Caco-2 (cell line): ENCODE measurements around the gene KCND1. TPM values are rescaled to one million over a fixed set of nuclear protein-coding genes. Genes with fewer than 3 reads are reported as not detected.

Source experiments
- BruUV-seq: library from RNA; stranded (reverse); fragments of 400-500 nt; replicated peaks from 2 replicates; lab custom pipeline; 2021; lab: Mats Ljungman, UMichigan
- CTCF ChIA-PET: fragments of 300-600 bp; sonication (Branson Sonifier 250); formaldehyde crosslinking; loops from one replicate; lab custom pipeline; 2022; ENCODE audit warnings: antibody characterized with exemption; lab: Charles Lee
- POLR2A ChIA-PET: fragments of 300-600 bp; sonication (Branson Sonifier 250); formaldehyde crosslinking; loops from one replicate; lab custom pipeline; 2022; ENCODE audit warnings: antibody characterized with exemption; lab: Charles Lee
- DNase-seq, 2 experiments: peaks; one replicate each; pipeline versions ENCODE4 v3.0.0 to v3.0.0-alpha.2; 2020 to 2022
- H3K27me3 ChIP-seq: replicated peaks from 2 replicates; pipeline ENCODE4 v1.6.0; 2011; ENCODE audit warnings: low read length; ENCODE audit not compliant: control insufficient read depth, insufficient read depth
- H3K36me3 ChIP-seq: 2 replicates; pipeline ENCODE4 v1.5.1; 2011; ENCODE audit warnings: low read length; ENCODE audit not compliant: control insufficient read depth, insufficient read depth
- H3K4me1 ChIP-seq: fragments of 250-450 bp; sonication (Bioruptor Pico); 2 replicates; pipeline ENCODE4 v1.5.1; 2020; ENCODE audit warnings: mild to moderate bottlenecking
- H3K4me3 ChIP-seq: 2 replicates; pipeline ENCODE4 v1.5.1; 2011; ENCODE audit warnings: low read depth, mild to moderate bottlenecking, control low read depth, low read length
- H3K9me3 ChIP-seq: fragments of 250-450 bp; sonication (Bioruptor Pico); 2 replicates; pipeline ENCODE4 v1.5.1; 2020; ENCODE audit warnings: mild to moderate bottlenecking, moderate library complexity
- H3K27ac Mint-ChIP-seq: one replicate; pipeline ENCODE4 v1.8.0; 2022; ENCODE audit warnings: mixed read lengths; ENCODE audit not compliant: unreplicated experiment
- H3K27me3 Mint-ChIP-seq: one replicate; pipeline ENCODE4 v1.8.0; 2022; ENCODE audit warnings: mixed read lengths; ENCODE audit not compliant: insufficient read depth, unreplicated experiment
- H3K36me3 Mint-ChIP-seq: one replicate; pipeline ENCODE4 v1.8.0; 2022; ENCODE audit warnings: mild to moderate bottlenecking, mixed read lengths; ENCODE audit not compliant: insufficient read depth, unreplicated experiment
- H3K4me1 Mint-ChIP-seq: one replicate; pipeline ENCODE4 v1.8.0; 2022; ENCODE audit warnings: low read depth, mixed read lengths; ENCODE audit not compliant: unreplicated experiment
- H3K4me3 Mint-ChIP-seq: one replicate; pipeline ENCODE4 v1.8.0; 2022; ENCODE audit warnings: mild to moderate bottlenecking, moderate library complexity, mixed read lengths; ENCODE audit not compliant: unreplicated experiment
- H3K9me3 Mint-ChIP-seq: one replicate; pipeline ENCODE4 v1.8.0; 2022; ENCODE audit warnings: mixed read lengths; ENCODE audit not compliant: unreplicated experiment
- intact Hi-C: fragments of 100-400 bp; cut with micrococcal nuclease; formaldehyde crosslinking; loops from one replicate; pipeline ENCODE4 v1.10.0; 2022; ENCODE audit not compliant: unreplicated experiment
- total RNA-seq: library from RNA; stranded (reverse); gene quantifications from 2 replicates; pipeline ENCODE4 v1.2.3, GENCODE V29; 2022
- TF ChIP-seq, protein P1 (sequence below), 2 experiments: fragments of 200-600 bp in 1 of 2; IDR thresholded peaks; 1 replicate in 1 of 2; 2 replicates in 1 of 2; pipeline versions ENCODE4 v1.5.1 to v1.8.0; 2011 to 2022; ENCODE audit warnings: antibody characterized with exemption in 1 of 2, control low read depth in 1 of 2, inconsistent platforms in 1 of 2, low read depth in 1 of 2, low read length in 1 of 2, mild to moderate bottlenecking in 1 of 2, moderate library complexity in 1 of 2; ENCODE audit not compliant: insufficient read depth in 1 of 2, severe bottlenecking in 1 of 2, unreplicated experiment in 1 of 2

Gene KCND1
- total RNA-seq, 1 experiment from 2014 or later, result 0.88 TPM

DNA sequence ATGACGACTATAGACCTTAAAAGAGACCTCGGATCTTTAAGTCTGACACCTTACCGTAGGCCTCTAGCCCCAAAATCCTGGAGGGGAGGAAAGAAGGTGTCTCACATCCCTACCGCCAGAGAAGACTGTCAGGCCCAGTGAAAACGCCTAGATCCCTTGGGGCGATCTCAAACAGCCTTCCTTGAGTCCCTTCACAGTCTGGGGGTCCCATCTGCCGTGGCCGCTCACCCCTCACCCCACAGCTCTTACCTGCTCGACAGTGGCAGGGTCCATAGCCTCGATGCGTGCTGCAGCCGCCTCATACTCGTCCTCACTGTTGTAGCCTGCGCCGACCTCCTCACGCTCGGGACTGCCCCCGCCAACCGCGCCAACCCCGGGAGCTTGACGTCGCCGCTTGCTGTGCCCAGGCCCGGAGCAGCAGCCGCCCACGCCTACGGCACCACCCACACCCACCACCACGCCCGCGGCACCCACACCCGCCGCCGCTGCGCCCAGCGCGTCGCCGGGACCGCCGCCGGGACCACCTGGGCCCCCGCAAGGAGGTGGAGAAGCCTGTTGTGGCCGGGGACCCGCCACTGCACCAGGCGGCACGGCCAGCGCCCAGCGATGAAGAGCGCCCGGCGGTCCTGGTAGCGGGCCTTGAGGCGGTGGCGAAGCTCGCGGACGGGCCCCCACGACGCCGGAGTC, 14.8 kb downstream of the KCND1 start:
- no peaks in the 10 kb centered on the region for H3K9me3 ChIP-seq
- H3K36me3 ChIP-seq, result no peaks in the 10 kb centered on the region; the same call in 1 of the 2 replicates
- Mint-ChIP-seq H3K27ac (no peak overlapping the region), H3K36me3 (peaks cover 11% of the 10 kb centered on the region), H3K9me3 (no peaks in the 10 kb centered on the region), H3K27me3 (no peaks in the 10 kb centered on the region), H3K4me1 (peaks cover 13% of the 10 kb centered on the region), H3K4me3 (peak overlapping the region; percentile 68)
- H3K4me1 ChIP-seq, result no peaks in the 10 kb centered on the region
- intact Hi-C loops, result loop anchor here (2.0 kb wide), 1 partner anchor 38 kb away; the partner anchor contains the start of gene PIM2
- TF ChIP-seq, protein P1, sequence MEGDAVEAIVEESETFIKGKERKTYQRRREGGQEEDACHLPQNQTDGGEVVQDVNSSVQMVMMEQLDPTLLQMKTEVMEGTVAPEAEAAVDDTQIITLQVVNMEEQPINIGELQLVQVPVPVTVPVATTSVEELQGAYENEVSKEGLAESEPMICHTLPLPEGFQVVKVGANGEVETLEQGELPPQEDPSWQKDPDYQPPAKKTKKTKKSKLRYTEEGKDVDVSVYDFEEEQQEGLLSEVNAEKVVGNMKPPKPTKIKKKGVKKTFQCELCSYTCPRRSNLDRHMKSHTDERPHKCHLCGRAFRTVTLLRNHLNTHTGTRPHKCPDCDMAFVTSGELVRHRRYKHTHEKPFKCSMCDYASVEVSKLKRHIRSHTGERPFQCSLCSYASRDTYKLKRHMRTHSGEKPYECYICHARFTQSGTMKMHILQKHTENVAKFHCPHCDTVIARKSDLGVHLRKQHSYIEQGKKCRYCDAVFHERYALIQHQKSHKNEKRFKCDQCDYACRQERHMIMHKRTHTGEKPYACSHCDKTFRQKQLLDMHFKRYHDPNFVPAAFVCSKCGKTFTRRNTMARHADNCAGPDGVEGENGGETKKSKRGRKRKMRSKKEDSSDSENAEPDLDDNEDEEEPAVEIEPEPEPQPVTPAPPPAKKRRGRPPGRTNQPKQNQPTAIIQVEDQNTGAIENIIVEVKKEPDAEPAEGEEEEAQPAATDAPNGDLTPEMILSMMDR (IDR thresholded peaks at IDR 0.05; ENCODE audit: insufficient read depth in 1 of 2, low read depth in 1 of 2, low read length in 1 of 2, severe bottlenecking in 1 of 2, unreplicated experiment in 1 of 2), result no peak
- no peaks in the 10 kb centered on the region for H3K27me3 ChIP-seq
- BruUV-seq, result TSS peak; percentile 19
- CTCF ChIA-PET, result no interaction called here
- DNase-seq, result peak in 1 of 2 experiments; percentile 6
- H3K4me3 ChIP-seq, result peak overlapping the region; percentile 73
- POLR2A ChIA-PET, result no interaction called here

DNA sequence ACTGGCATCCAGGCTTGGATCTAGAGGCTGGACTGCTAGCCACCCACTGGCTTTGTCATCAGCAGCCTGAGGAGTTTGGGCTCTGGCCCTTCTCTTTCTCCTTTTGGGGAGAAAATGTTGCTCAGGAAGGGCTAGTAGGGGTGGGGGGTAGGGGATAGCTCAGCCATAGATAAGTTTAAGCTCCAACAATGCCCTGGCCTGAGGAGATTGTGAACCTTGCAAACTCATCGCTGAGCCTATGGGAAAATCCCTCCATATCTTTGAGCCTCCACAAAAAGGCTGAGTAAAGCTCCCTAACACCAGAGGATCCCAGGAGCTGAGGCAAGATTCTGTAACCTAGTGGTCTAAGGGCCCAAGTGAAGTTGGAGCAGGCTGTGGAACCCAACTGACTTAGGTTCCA, 23.1 kb downstream of the KCND1 start:
- Mint-ChIP-seq H3K4me1 (no peaks in the 10 kb centered on the region), H3K4me3 (no peak overlapping the region), H3K27me3 (no peaks in the 10 kb centered on the region), H3K36me3 (no peaks in the 10 kb centered on the region), H3K9me3 (no peaks in the 10 kb centered on the region), H3K27ac (no peak overlapping the region)
- intact Hi-C loops, result loop anchor here (5.0 kb wide), 1 partner anchor 186 kb away; the partner anchor contains the start of gene GLOD5
- TF ChIP-seq, protein P1 (IDR thresholded peaks at IDR 0.05; ENCODE audit: insufficient read depth in 1 of 2, low read depth in 1 of 2, low read length in 1 of 2, severe bottlenecking in 1 of 2, unreplicated experiment in 1 of 2), result no peak
- no peak overlapping the region for H3K4me3 ChIP-seq
- DNase-seq, result no peak
- H3K9me3 ChIP-seq, result no peaks in the 10 kb centered on the region
- ChIA-PET CTCF (no interaction called here), POLR2A (no interaction called here)
- no TSS peak for BruUV-seq
- no peaks in the 10 kb centered on the region for H3K27me3 ChIP-seq
- H3K36me3 ChIP-seq, result no peaks in the 10 kb centered on the region
- no peaks in the 10 kb centered on the region for H3K4me1 ChIP-seq

DNA sequence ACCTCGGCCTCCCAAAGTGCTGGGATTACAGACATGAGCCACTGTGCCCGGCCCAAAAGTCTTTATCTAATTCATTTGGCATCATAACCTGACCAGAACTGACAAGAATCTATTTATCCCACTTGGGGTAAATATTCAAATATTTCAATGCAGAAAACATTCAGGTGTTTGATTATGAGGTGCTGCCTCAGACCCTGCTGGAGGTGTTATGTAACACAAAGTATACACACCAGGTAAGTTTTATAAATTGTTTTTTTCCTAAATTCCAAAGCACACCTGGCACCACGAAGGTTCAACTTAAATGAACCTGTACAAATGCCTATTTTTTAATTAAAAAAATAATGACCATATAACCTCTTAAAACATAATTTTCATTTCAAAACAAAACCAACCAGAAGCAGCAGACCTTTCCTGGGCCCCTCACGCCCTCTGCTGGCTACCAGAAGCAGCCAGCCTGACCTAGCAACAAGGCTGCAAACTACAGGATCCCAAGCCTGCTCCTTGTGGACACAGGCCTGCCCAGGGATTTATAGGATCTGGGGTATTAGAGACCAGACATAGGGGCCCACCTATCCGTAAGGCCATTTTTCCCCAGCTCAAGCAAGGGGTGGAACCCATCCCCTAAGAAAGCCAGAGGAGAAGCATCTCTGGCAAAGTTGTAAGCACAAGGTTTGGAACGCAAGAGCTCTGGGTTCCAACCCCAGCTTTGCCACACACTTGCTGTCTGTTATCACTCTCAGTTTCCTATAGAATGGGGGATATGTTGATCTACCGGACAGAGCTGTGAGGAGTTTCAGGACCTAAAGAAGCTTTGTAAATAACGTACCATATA, 25.9 kb downstream of the KCND1 start:
- Mint-ChIP-seq H3K9me3 (no peaks in the 10 kb centered on the region), H3K4me3 (no peak overlapping the region), H3K27me3 (no peaks in the 10 kb centered on the region), H3K4me1 (no peaks in the 10 kb centered on the region), H3K27ac (no peak overlapping the region), H3K36me3 (peaks cover 5% of the 10 kb centered on the region)
- peak; percentile 42 to 57 for DNase-seq
- Histone ChIP-seq H3K36me3 (no peaks in the 10 kb centered on the region; the same call in 1 of the 2 replicates), H3K4me3 (no peak overlapping the region), H3K9me3 (no peaks in the 10 kb centered on the region), H3K27me3 (no peaks in the 10 kb centered on the region), H3K4me1 (no peaks in the 10 kb centered on the region)
- intact Hi-C loops, result loop anchor here (5.0 kb wide), 1 partner anchor 183 kb away; the partner anchor contains the start of gene GLOD5
- ChIA-PET POLR2A (no interaction called here), CTCF (interaction anchor here (0.7 to 0.9 kb wide), 2 partner anchors 140 to 297 kb away, joined by 3 read pairs; no protein-coding TSS in a partner anchor)
- BruUV-seq, result no TSS peak
- TF ChIP-seq, protein P1 (IDR thresholded peaks at IDR 0.05; ENCODE audit: insufficient read depth in 1 of 2, low read depth in 1 of 2, low read length in 1 of 2, severe bottlenecking in 1 of 2, unreplicated experiment in 1 of 2), result peak; percentile 69 to 88
